Astrocyte (in vitro differentiated cells and primary cell): ENCODE results near the gene HECTD3.

Source experiments
- CTCF ChIP-seq: IDR thresholded peaks from 2 replicates; pipeline ENCODE4 v1.5.1; 2011; ENCODE audit warnings: low read depth, mild to moderate bottlenecking, inconsistent platforms, low read length, moderate library complexity; ENCODE audit not compliant: insufficient read depth
- EZH2 ChIP-seq: IDR thresholded peaks from 2 replicates; pipeline ENCODE4 v1.6.1; 2012; ENCODE audit warnings: mild to moderate bottlenecking, low read length, inconsistent platforms; ENCODE audit not compliant: insufficient read depth

DNA sequence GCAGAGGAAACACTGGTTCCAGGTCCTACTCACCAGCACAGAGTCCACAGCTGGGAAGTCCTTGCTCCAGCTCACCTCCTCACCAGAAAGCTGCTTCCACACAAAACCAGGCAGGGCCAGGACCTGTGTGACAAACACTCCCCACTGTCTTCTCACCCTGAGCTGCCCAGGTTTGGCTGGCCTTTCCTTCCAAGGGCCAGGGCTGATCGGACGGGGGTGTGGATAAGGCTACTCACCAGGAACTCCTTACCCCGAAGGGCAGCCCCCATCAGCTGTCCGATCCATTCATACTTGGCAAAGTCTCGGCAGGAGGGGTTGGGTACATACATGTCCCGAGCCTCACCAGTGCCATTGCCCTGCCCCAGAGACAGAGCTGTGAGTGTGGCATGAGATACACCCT is 5.4 kb downstream of the HECTD3 start:
- TF ChIP-seq CTCF (no peak), EZH2 (no peak)
